NT2/D1 (cell line): Measurements from ENCODE around the gene ABCA5.
"Not testable (repeated sequence)": the region's sequence is repeated elsewhere in the genome, so short reads cannot be mapped to it uniquely, and the experiment has no call there.

ENCODE experiments used
- DNase-seq: peaks from one replicate; pipeline ENCODE4 v3.0.0-alpha.2; 2011; ENCODE audit warnings: low read depth, low spot score
- H3K27me3 ChIP-seq: 2 replicates; pipeline ENCODE4 v1.6.0; 2011; ENCODE audit warnings: mild to moderate bottlenecking; ENCODE audit not compliant: insufficient read length, insufficient read depth
- H3K36me3 ChIP-seq: 2 replicates; pipeline ENCODE4 v1.6.1; 2011; ENCODE audit warnings: mild to moderate bottlenecking, low read length, mixed read lengths; ENCODE audit not compliant: insufficient read depth, insufficient read length
- H3K4me1 ChIP-seq: 2 replicates; pipeline ENCODE4 v1.5.1; 2011; ENCODE audit not compliant: insufficient read depth, insufficient read length
- H3K4me3 ChIP-seq: 2 replicates; pipeline ENCODE4 v1.5.1; 2011; ENCODE audit warnings: low read depth; ENCODE audit not compliant: insufficient read length
- H3K9ac ChIP-seq: 2 replicates; pipeline ENCODE4 v1.6.0; 2011; ENCODE audit warnings: low read depth; ENCODE audit not compliant: insufficient read length
- H3K9me3 ChIP-seq: 2 replicates; pipeline ENCODE4 v1.5.1; 2011; ENCODE audit warnings: mild to moderate bottlenecking, low read length; ENCODE audit not compliant: insufficient read depth
- SUZ12 ChIP-seq: IDR thresholded peaks from 2 replicates; pipeline ENCODE4 v1.6.1; 2011; ENCODE audit not compliant: insufficient read length, insufficient read depth; ENCODE audit errors: extremely low read depth
- YY1 ChIP-seq: IDR thresholded peaks from 2 replicates; pipeline ENCODE4 v1.6.1; 2011; ENCODE audit not compliant: insufficient read length, insufficient read depth
- ZNF274 ChIP-seq: IDR thresholded peaks from 2 replicates; pipeline ENCODE4 v1.6.1; 2011; ENCODE audit warnings: mild to moderate bottlenecking, low read depth, low read length

The ABCA5 gene

DNA sequence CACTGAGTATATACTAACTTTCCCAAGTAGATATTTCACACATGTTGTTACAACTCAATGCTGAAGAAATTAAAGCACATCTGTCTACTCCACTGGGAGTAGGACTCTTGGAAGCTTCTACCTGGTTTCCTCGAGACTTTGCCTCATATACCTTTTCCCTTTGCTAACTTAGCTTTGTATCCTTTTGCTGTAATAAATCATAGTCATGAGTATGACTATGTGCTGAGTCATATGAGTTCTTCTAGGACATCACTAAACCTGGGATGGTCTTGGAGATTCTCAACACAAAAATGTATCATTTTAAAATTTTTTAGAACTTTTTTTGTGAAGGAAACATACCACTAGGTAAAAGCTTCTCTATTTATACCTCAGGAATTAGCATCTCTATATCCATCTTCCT lies 39.8 kb downstream of the ABCA5 start:
- no peaks in the 10 kb centered on the region for H3K4me1 ChIP-seq
- H3K4me3 ChIP-seq, result no peak overlapping the region
- H3K27me3 ChIP-seq, result no peaks in the 10 kb centered on the region
- no peak for TF ChIP-seq SUZ12
- TF ChIP-seq YY1, result no peak
- no peak for TF ChIP-seq ZNF274
- H3K9ac ChIP-seq, result no peak overlapping the region
- H3K9me3 ChIP-seq, result no peaks in the 10 kb centered on the region
- no peaks in the 10 kb centered on the region for H3K36me3 ChIP-seq
- DNase-seq, result no peak

GRCh38 chr17:69286257-69286656 lies 40.7 kb downstream of the ABCA5 start:
- H3K36me3 ChIP-seq, result no peaks in the 10 kb centered on the region
- H3K27me3 ChIP-seq, result no peaks in the 10 kb centered on the region
- no peak overlapping the region for H3K9ac ChIP-seq
- H3K9me3 ChIP-seq, result no peaks in the 10 kb centered on the region
- no peak for TF ChIP-seq SUZ12
- no peak for TF ChIP-seq YY1
- H3K4me1 ChIP-seq, result no peaks in the 10 kb centered on the region
- DNase-seq, result no peak
- H3K4me3 ChIP-seq, result no peak overlapping the region

DNA sequence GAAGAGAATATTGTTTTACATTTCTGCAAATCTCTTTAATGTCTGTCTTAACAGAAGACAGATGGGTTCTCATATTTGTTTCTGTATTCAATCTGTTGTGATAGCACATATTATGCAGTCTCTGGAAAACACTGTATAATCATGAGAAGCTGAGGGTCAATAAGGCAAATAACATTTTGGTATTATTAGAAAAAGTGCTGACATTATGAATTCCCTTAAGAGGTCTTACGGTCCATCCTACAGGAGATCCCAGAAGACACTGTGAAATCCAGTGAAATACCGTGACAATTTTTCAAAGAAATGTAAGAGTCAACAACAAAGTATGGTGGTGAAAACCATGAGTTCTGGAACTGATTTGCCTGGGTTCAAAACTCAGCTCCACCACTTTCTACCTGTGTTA lies 42.3 kb downstream of the ABCA5 start:
- Histone ChIP-seq H3K36me3 (no peaks in the 10 kb centered on the region), H3K9me3 (no peaks in the 10 kb centered on the region), H3K9ac (no peak overlapping the region), H3K27me3 (no peaks in the 10 kb centered on the region), H3K4me1 (no peaks in the 10 kb centered on the region), H3K4me3 (no peak overlapping the region)
- no peak for DNase-seq
- TF ChIP-seq SUZ12 (no peak), ZNF274 (no peak), YY1 (no peak)

DNA sequence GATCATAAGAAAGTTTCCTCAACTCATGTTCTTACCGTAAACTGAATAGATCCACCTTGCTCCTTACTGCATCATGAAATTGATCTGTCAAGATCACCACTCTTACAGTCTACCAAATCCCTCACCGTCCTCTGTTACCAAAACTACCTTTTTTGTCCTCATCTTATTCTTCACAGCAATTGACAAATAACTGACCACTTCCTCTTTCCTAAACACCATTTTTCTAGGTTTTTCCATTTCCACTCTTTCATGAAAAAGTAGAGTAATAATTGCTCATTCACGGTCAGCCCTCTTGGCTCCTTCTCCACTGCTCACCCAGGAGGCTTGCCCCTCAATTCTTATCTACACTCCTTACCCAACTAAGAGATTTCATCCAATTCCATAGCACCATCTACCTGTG lies 44.9 kb downstream of the ABCA5 start:
- DNase-seq, result no peak
- H3K4me3 ChIP-seq, result no peak overlapping the region
- H3K4me1 ChIP-seq, result no peaks in the 10 kb centered on the region
- no peak overlapping the region for H3K9ac ChIP-seq
- no peaks in the 10 kb centered on the region for H3K9me3 ChIP-seq
- TF ChIP-seq YY1, result no peak
- no peak for TF ChIP-seq ZNF274
- TF ChIP-seq SUZ12, result no peak
- H3K27me3 ChIP-seq, result no peaks in the 10 kb centered on the region
- no peaks in the 10 kb centered on the region for H3K36me3 ChIP-seq

- H3K9me3 ChIP-seq, H3K4me3 ChIP-seq, H3K4me1 ChIP-seq, H3K27me3 ChIP-seq, DNase-seq, H3K9ac ChIP-seq, H3K36me3 ChIP-seq: not testable (repeated sequence)
Measured at GRCh38 chr17:69276279-69276678, 50.7 kb downstream of the ABCA5 start.

DNA sequence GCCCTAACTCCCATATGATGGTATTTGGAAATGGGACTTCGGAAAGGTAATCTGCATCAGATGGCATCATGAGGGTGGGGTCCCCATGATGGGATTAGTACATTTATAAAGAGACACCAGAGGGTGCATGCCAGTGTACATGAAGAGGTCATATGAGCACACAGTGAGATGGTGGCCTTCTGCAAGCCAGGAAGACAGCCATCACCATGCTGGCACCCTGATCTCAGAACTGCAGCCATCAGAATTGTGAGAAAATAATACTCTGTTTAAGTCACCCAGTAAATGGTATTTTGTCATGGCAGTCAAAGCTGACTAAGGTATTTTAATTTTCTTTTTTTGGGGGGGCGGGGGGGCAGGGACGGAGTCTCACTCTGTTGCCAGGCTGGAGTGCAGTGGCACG lies 51.2 kb downstream of the ABCA5 start:
- Histone ChIP-seq H3K4me3 (no peak overlapping the region), H3K27me3 (no peaks in the 10 kb centered on the region), H3K9ac (no peak overlapping the region), H3K36me3 (no peaks in the 10 kb centered on the region), H3K4me1 (no peaks in the 10 kb centered on the region), H3K9me3 (no peaks in the 10 kb centered on the region)
- no peak for DNase-seq
- TF ChIP-seq YY1 (no peak), SUZ12 (no peak), ZNF274 (no peak)

GRCh38 chr17:69271023-69271422 lies 55.9 kb downstream of the ABCA5 start:
- TF ChIP-seq YY1 (no peak), SUZ12 (no peak), ZNF274 (no peak)
- H3K9me3 ChIP-seq, result no peaks in the 10 kb centered on the region
- no peaks in the 10 kb centered on the region for H3K4me1 ChIP-seq
- H3K4me3 ChIP-seq, result no peak overlapping the region
- H3K27me3 ChIP-seq, result no peaks in the 10 kb centered on the region
- no peaks in the 10 kb centered on the region for H3K36me3 ChIP-seq
- no peak overlapping the region for H3K9ac ChIP-seq
- DNase-seq, result no peak

DNA sequence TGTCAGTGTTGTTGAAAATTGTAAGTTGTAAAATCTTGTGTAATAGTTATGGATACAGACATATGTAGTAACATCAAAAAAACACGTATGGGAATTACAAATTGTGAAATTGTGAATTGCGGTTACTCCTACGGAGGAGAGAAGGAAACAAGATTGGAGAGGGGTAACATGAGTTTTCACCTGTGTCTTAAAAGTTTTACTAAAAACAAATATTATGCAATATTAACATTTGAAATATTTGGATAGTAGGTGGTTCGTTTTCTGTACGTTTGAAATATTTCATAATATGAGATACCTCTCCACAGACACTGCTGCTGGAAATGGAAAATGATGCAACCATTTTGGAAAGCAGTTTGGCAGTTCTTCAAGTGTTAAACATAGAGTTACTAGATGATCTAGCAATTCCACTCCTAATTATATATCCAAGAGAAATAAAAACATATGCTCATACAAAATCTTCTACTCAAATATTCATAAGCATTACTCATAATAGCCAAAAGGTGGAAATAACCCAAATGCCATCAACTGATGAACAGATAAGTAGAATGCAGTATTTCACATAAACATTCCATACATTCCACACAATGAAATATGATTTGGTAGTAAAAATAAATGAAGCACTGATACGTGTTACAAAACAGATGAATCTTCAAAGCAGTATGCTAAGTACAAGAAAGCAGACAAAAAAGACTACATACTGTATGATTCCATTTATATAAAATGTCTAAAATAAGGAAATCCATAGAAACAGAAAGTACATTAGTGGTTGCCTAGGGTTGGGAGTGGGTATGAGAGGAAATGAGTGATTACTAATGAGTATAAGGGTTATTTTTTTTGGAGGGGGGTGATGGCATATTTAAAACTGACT lies 57.6 kb downstream of the ABCA5 start:
- DNase-seq, result no peak
- no peaks in the 10 kb centered on the region for H3K36me3 ChIP-seq
- no peaks in the 10 kb centered on the region for H3K27me3 ChIP-seq
- H3K9me3 ChIP-seq, result no peaks in the 10 kb centered on the region
- H3K9ac ChIP-seq, result no peak overlapping the region
- no peak overlapping the region for H3K4me3 ChIP-seq
- no peaks in the 10 kb centered on the region for H3K4me1 ChIP-seq
- TF ChIP-seq YY1 (no peak), SUZ12 (no peak)
